ENCODE data around the gene MBNL1.

DNA sequence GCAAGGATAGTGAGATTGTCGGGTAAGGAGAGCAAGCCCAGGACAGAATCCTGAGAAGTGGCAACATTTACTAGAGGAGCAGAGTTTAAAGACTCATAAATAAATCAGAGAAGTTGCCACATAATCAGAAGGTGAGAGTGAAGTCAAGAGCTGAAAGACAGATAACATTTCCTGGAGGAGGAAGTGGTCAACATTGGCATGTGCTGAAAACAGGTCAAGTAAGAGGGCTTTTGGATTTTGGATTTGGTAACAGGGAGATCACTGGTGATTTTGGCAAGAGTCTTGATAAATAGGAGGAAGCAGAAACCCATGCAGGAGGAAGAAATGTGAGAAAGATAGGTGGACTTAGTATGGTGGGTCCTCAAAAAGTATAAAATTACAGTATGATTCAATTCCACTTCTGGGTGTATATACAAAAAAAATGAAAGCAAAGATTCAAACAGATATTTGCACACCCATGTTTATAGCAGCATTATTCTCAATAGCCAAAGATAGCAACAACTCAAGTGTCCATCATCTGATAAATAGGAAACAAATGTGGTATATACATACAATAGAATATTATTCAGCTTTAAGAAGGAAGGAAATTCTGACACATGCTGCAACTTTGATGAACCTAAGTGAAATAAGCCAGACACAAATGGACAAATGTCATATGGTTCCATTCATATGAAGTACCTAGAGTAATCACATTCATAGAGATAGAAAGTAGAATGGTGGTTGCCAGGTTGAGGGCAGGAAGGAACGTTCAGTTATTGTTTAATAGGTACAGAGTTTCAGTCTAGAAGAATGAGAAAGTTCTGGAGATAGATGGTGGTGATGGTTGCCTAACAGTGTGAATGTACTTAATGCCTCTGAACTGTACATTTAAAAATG, 27.3 kb upstream of the MBNL1 start:
- TF ChIP-seq, protein P1, sequence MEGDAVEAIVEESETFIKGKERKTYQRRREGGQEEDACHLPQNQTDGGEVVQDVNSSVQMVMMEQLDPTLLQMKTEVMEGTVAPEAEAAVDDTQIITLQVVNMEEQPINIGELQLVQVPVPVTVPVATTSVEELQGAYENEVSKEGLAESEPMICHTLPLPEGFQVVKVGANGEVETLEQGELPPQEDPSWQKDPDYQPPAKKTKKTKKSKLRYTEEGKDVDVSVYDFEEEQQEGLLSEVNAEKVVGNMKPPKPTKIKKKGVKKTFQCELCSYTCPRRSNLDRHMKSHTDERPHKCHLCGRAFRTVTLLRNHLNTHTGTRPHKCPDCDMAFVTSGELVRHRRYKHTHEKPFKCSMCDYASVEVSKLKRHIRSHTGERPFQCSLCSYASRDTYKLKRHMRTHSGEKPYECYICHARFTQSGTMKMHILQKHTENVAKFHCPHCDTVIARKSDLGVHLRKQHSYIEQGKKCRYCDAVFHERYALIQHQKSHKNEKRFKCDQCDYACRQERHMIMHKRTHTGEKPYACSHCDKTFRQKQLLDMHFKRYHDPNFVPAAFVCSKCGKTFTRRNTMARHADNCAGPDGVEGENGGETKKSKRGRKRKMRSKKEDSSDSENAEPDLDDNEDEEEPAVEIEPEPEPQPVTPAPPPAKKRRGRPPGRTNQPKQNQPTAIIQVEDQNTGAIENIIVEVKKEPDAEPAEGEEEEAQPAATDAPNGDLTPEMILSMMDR (IDR thresholded peaks at IDR 0.05): no peak
- no peak for TF ChIP-seq POLR2A (IDR thresholded peaks at IDR 0.05)
